NCI-H510A (cell line): ENCODE data around the gene CEMIP.
A peak's percentile ranks its signal among the peaks of the same experiment; 100 is the strongest.

Experiments
- DNase-seq: peaks from one replicate; lab custom pipeline; 2025; lab: John Stamatoyannopoulos, UW

The CEMIP gene

DNA sequence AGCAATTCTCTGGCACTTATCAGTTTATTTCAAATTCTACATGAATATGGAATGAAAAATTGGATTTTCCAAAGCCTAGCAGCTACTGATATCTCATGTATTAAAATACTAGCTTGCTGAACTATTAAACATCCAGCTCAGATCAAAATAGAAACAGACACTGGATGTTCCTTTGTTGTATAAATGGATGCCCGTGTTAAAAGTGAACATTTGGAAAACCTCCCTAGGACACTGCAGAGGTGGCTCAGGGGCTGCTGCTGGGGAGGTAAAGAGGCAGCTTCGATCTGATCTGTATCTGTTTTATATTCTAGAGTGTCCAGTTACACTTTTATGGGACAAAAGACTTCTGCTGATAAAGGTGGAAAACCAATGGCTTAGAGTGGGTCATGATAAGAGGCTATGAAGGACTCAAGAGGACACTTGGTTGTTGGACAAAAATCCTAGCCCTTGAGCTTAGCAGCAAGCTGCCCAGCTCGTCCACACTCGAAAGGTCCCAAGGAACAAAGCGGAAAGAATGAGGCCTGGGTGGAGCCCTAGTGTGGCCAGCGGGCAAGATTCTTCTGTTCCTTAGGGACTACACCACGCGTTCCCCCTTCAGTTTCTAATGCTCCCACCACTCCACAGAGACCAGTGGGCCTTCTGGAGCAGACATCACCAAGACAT is 200.5 kb downstream of the CEMIP start:
- no peak for DNase-seq

DNA sequence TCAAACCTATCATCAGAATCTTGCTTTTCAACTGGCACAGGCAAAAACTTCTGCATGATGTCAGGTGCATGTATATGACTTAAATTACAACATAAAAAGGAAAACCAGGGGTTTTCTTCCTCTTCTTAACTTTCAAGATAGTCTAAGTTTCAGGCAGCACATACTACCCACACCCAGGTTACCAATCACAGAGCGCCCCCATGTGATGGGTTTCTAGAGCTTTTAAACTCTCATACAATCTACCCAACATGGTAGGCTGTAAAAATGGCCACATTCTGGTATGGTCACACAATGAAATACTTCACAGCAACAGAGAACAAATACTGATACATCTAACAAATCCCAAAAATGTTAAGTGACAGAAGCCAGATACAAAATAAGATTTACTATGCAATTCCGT is 203.0 kb downstream of the CEMIP start:
- DNase-seq = no peak

DNA sequence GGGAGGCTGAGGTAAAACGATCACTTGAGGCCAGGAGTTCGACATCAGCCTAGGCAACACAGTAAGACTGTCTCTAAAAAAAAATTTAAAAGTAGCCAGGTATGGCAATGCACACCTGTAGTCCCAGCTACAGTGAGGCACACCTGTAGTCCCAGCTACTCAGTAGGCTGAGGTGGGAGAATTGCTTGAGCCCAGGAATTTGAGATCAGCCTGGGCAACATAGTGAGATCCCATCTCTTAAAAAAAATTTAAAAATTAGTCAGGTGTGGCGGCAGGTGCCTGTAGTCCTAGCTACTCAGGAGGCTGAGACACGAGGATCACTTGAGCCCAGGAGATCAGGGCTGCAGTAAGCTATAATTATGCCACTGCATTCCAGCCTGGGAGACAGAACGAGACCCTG is 203.7 kb downstream of the CEMIP start:
- no peak for DNase-seq

DNA sequence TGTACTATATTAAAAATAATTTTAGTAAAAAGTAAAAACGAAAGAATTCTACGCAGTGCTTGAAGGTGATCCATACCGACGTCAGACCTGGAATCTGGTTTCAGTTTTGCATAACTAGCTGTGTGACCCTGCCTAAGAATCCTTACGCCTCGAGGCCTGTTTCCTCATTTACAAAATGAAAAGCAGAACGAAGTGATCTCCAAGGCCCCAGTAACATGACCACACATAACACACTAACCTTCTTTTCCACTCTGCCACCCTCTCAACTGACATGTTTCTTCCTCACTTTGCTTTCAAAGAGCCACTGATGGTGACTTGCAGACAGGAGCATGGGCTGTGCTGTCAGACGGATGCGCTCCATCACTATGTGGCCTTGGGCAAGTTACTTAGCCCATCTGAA is 205.7 kb downstream of the CEMIP start:
- DNase-seq = no peak

DNA sequence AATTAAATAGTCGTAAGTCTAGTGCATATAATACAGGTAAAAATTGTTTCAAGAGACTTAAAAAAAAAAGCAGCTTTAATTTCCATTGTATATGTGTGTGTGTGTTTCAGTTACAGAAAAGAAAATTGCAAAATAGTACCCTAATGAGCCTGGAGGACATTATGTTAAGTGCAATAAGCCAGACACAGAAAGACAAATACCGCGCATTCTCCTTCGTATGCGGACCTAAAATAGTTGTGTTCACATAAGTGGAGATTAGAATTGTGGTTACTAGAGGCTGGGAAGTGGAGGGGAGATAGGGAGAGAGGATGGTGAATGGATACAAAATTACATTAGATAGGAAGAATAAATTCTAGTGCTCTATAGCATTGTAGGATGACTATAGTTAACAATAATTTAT is 206.8 kb downstream of the CEMIP start:
- DNase-seq = no peak

DNA sequence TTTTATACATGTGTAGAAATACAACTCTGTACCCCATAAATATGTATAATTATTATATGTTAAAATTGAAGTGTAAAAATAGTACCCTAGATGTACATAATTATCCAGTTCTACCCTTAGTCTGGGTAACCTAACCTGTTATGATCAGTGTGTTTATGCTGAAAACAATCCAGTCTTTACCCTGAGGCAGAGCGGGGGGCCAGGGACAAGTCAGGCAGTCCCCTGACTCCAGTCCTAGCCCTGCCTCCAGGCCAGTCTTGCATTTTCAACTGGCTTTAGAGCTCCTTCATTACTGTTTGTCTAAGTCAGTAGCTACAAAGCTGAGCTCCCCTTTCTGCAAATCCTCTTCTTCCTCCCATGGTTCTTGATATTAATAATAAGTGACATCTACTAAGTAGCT is 207.3 kb downstream of the CEMIP start:
- no peak for DNase-seq

DNA sequence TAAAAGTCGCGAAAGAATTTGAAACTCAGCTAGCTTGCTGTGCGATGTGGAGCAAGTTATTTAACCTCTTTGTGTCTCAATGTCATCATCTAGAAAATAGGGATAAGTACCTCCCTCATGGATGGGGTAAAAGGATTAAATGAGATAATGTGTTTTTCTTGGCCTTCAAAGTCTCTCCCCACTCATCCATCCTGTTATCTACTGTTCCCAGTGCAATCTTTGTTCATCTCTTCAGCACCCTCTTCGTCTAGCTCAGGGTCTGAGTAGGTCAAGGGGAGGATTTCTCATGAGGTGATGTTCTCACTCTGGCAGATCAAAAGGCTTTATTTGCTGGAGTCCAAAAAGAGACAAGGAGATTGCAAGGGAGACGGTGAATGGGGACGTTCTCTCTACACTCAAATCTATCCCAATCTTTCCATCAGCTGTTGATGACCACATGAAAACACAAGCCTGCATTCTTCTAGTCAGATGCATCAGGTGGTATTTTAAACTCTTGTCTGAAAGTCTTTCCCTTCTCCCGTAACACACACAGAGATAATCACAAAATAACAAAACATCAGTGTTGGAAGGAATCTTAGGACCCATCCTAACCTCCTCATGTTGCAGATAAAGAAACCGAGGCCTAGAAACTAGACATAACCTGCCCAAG is 209.1 kb downstream of the CEMIP start:
- DNase-seq = no peak

DNA sequence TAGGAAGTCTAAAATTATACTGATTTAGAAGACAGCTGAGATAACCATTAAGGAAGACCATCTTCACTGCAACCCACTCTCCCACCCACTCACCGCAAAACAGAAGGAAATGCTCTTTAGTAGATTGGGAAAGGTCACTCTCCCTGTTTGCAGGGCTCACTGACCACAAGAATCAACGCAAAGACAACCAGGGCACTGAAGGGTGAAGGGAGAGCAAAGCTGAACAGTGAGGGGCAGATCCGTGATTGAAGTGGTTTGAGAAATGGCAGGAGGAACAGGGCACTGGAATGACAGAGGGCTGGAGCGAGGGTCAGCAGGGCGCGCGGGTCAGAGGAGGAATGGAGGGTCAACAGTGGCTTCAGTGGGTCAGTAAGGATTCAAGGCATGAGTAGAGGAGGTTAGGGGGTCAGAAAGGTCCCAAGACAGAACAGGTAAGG is 209.9 kb downstream of the CEMIP start:
- no peak for DNase-seq

DNA sequence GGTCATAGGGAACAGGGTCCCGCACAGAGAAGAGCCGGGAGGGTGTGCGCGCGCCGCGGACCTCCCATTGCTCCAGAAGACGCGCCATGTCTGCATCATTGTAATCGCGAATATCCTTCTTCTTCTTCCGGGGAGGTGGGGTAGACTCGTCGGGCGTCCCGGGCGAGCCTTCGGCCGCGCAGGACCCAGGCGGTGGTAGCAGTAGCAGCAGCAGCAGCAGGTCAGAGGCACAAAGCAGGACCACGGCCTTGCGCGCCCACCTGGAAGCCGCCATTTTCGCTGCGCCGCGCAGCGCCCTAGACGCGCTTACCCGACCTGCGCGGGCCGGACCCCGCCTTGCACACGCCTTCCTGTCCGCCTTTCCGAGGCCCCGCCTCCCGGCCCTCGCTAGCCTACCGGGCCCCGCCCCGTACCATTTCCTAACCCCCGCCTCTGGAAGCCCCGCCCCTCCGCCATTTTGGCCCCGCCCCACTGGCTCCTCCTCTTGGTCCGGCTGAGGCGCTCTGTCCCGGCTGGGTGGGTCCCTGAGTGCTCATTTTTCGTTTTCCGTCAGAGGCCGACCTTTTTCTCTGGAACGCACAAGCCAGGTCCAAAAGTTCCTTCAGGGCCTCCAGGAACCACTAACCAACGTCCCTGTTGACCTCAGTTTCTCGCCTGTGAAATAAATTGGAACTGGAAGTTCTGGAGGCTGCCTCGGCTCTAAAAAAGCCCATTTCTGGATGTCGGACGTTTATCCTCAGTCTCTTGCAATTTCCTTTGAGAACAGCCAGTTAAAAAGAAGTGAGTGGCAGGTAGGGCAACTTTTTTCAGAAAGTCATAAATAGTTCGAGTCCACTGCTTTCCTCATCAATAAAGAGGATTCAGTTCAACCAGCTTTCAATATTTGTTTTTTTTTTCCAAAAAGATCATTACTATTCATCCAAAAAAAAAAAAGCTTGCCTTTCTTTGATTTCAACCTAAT is 210.6 kb downstream of the CEMIP start, which contains the start of gene MESD:
Gene MESD (minus strand): TSS at position 302 of the 961 bp plus-strand sequence. CDS start 28 bp downstream, at position 274.
- peak; percentile 85 for DNase-seq

DNA sequence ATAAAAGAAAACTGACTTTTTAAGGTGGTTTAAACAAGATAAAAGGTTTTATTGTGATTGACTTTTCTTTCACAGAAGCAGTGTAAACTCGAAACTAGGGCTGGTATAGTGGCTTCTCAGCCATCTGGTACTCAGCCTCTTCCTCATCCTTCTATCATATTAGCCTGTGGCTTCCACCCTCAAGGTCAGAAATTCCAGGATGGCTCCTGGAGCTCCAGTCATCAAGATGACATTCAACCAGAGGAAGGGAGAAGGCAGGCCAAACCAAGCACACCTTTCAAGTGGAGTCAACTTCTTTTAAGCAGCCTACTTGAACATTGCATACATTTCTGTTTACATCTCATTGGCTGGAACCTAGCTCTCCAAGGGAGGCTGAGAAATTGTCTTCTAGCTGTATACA is 211.8 kb downstream of the CEMIP start:
- no peak for DNase-seq

DNA sequence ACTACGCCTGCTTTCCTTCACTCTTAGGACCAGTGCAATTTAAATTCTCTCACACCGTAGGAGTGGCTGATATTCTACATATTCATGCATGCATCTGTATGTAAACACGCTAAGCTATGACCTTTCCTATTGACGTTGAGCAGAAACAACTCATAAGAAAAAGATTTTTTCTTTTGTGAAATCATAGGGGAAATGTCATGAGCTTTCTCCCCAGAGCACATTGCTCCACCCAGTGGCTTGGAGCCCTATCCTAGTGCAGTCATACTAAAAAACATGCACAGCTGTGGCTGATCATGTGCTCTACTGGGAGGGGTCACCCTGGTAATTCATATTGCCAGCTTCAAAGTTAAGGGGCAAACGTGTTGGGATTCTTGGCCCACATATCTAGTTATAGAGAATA is 212.3 kb downstream of the CEMIP start:
- DNase-seq = no peak

DNA sequence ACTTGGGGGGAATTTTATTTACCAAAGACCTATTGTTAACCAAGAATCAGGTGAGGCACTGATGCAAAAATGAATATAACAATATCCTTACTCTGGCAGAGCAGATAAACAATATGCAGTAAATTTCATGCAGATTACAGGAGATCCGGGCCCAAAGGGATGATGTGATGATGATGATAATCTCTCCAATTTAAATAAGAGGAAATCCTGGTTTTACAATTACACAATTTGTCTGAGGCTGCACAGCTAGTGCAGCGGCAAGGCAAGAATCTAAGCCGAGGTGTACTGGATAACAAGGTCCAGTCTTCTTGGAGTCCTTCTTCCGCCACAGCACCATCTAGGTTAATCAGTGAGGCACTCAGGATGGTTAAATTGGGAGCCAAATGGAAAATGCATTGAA is 212.8 kb downstream of the CEMIP start:
- DNase-seq = no peak

DNA sequence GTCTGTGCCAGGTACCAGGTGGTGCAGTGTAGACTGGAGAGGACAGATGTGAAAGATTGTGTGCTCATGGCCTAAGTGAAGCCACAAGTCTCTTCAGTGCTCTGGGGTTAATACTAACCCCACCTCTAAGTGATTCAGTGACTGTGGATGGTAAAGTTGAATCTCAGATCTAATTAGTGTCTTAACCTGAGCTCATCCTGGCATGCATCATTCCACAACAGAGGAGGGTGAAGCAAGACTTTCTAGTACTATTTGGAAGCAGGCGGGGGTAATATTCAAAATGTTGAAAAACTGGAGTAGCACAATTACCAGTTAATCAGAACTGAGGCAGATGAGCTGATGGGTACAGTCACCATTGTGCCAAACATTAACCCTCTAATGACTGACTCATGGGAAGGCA is 213.3 kb downstream of the CEMIP start:
- DNase-seq = no peak

DNA sequence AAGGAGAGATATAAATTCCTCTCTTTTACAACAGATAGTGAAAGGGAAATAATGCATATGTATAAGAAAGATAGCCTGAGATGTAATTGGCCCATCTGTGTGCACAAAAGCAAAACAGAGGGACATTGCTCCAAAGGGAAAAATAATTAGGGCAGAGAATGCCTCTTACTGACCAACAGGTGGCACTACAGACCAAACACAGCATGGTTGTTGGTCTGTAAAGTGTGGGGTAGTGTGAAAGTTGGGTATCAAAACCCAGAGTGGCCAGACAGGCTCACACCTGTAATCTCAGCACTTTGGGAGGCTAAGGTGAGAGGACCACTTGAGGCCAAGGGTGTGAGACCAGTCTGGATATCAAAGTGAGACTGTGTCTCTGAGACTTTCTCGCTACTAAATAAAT is 217.1 kb downstream of the CEMIP start:
- no peak for DNase-seq

DNA sequence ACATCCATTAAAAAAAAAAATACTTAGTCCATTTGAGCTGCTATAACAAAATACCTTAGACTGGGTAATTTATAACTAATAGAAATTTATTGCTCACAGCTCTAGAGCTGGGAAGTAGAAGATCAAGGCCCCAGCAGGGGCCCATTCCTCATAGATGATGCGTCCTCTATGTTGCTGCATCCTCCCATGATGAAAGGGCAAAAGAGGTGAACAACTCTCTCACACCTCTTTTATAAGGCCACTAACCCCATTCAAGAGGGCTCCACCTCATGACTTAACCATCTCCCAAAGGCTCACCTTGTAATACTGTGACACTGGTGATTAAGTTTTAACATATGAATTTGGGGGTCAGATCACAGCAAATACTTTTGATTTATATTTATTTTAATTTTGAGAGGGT is 218.5 kb downstream of the CEMIP start:
- no peak for DNase-seq

DNA sequence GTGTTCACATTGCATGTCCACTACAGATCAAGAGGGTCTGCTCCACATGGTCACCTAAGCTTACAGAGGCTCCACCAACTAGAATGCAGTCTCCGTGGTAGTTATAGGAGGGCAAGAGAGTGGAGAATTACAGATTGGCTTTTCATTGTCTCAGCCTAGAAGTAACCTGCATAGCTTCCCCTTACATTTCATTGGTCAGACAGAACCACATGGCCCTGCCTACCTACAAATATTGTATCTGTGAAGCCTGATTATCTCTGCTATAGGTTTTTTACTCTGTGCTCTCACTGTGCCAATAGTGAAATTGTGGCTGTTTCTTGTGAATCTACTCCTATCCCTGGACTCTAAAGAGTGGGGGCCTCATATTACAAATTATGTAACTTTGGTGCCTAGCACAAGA is 219.1 kb downstream of the CEMIP start:
- no peak for DNase-seq

DNA sequence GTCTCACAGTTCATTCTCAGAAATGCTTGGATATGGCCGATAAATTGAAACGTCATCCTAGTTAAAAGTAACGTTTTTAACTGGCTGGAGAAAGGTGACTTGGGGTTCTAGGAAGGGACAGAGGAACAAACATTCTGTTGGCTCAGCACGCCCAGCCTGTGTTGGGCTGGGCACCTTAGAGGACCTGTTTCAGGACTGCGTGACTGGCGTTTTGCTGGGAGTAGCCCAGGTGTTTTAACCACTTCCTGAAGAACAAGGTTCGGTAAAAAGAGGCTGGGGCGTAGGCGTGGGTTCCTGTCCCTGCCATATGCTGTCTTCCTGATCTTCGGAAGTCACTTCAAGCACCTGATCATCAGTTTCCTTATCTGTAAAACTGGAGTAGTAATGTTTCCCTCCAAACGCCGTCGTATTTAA is 220.5 kb downstream of the CEMIP start:
- no peak for DNase-seq

DNA sequence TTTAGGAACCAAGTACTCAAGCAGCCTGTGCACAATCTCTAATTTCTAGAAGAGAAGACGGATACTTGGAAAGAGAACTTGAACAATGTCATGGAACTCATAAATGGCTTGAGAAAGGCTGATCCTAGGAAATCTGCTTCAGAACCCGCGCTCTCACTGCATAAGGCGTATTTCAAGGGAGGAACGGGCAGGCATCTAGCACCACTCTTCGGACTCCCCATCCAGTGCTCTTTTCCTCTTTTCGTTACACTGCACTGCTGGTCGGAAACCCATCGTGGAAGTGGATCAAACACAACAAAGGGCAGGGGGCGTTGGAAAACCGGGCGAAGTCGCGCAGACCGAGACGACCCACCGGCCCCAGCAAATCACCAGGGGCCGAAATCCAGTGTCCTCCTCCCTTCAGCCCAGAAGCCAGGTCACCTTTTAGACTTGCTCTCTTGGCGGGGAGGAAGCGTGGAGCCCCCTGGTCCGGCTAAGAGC is 221.0 kb downstream of the CEMIP start:
- DNase-seq = no peak

DNA sequence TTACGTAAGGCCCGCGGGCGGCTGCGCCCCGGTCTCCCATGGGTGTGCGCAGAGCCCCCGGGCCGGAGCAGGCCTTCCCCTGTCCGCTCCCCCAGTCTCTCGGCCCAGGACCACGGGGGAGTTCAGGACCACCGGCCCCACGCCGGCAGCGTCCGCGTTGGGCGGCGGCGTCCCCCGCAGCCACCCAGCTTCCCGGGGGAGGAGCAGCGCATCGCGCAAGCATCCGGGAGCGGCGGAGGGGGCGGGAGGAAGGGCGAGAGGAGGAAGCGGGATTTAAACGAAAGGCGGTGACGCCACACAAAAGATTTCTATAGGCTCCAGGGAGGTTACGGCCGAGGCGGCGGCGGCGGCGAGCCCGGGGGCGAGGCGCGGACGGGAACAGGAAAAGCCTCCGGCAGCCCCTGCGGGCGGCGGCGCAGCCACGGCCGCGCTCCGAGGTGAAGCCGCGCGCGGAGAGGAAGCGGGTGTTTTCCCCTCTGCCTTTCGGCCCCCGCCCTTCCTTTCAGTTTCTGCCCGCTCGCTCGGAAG is 221.5 kb downstream of the CEMIP start, which contains the start of gene TLNRD1:
Gene TLNRD1 (plus strand): TSS at position 300 of the 528 bp plus-strand sequence. CDS start 1,349 bp downstream, outside the sequence.
- peak; percentile 76 for DNase-seq
